GM15510 (cell line): ENCODE measurements around the gene ZNF398.
A peak's percentile ranks its signal among the peaks of the same experiment; 100 is the strongest.

Experiments used
- POLR2A ChIP-seq: IDR thresholded peaks from 3 replicates; pipeline ENCODE4 v1.6.1; 2011; ENCODE audit warnings: borderline replicate concordance; ENCODE audit not compliant: insufficient read length; ENCODE audit errors: extremely low read depth

ZNF398 gene

DNA sequence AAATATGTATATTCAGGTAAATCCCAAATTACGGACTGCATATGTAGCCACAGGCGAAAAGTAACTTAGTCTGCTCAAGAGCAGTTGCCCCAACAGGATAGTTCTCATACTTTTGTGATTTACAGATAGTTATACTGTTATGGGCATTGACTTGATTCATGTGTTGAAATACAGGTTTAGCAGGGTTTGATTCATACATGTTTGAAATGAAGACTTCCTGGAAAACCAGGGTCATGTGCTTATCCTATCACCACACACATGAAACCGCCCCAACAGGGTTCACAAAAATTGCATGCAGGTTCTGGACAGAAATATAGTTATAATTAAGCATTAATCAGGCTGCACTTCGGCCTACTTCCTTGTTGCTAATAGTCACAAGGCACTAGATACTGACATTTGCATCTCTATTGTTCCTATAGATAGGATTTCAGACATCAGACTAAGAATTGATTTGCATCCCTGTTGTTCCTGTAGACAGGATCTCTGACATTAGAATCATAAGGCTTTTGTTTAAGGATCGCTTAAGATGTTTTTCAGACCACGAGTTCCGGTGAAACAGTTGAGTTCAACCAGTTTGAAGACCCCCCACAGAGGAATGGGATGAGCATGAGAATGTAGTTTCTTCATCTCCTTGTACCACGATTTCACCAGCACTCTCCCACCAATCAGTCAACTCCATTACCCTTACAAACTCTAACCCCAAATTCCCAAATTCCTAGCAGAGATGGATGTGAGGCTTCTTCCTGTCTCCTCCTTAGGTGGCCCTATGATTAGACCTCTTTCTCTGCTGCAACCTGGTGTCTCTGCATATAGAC is 2.0 kb upstream of the ZNF398 start:
- TF ChIP-seq POLR2A: no peak

DNA sequence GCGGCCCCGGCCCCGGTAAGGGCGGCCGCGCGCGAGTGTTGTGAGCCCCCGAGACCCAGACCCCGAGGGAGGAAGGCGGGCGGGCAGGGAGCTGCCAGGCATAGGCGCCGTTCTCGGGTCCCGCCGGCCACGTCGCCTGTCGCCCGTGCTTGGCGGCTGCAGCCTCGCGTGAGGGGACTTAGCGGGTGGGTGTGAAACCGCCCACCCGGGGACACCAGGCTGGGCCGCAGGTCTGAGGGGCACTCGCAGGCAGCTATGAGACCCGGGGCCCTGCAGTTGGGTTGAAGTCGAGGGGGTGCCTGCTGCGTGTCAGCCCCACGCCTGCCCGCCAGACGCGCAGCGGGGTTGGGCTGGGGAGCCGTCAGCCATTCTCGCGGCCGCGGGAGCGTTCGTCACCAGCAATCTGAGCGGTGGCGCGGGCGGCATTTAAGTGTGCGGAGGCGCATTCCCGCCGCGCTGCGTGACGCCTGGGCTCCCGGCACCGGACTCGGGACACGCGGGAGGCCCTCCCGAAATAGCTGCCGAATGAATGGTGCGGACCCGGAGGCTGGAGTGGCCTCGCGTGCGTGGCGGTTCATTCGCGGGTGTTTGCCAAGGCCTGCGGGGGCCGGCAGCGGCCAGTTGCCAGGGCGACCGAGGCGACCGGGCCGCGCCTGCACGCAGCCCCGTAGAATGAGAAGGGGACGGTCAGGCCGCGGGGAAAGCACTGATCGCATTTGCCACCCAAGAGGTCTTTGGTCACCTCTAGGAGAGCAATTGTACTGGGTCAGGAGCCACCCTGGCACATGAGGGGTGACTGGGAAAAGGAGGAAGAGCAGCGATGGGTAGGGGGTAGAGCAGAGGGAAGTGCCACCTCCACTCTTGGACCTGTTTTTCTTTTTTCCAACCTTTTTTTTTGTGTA is 750 bp downstream of the ZNF398 start:
- peak; percentile 26 for TF ChIP-seq POLR2A

DNA sequence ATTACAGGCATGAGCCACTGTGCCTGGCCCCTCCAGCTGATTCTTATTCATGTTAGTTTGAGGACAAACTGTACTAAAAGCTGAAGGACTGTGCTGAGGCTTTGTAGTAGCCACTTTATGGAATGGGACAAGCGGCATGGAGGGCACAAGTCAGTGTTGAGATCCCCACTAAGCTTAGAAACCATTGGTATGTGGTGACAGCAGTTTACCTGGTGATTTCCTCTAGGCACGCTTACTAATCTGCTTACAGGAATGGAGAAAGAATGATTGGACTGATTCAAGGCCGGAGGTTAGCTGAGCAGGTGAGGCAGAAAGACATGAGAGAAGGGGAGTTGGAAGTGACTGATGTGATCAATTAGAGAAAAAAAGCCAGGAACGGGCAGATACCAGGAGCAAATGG is 3.7 kb downstream of the ZNF398 start:
- no peak for TF ChIP-seq POLR2A

DNA sequence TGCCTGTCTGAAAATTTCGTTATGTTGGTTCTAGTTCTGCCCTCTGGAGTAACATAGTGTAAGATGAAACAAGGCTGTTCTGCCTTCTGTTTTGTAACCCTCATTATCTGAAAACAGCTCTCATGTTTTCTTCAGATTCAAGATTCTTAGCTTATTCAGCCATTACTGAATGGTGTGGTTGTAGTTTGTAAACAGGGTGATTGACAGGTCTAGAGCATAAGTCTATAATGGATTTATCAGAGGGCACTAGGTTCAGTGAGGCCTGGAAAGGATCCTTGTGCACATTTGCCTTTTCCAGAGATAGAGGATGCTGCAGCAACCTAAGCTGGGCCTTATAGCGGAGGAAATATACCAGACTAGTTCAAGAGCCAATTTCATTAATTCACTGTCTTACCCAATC is 6.1 kb downstream of the ZNF398 start:
- TF ChIP-seq POLR2A: no peak

DNA sequence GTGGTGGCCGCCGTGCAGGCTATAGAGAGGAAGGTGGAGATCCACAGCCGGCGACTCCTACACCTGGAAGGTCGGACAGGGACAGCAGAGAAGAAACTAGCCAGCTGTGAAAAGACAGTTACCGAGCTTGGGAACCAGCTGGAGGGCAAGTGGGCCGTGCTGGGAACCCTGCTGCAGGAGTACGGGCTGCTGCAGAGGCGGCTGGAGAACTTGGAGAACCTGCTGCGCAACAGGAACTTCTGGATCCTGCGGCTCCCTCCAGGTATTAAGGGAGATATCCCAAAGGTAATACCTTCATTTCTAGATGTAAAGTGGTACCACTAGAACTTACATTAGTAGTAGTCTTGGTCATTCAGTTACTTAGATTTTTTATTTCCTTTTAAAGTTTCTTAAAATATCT is 6.8 kb downstream of the ZNF398 start:
- no peak for TF ChIP-seq POLR2A

DNA sequence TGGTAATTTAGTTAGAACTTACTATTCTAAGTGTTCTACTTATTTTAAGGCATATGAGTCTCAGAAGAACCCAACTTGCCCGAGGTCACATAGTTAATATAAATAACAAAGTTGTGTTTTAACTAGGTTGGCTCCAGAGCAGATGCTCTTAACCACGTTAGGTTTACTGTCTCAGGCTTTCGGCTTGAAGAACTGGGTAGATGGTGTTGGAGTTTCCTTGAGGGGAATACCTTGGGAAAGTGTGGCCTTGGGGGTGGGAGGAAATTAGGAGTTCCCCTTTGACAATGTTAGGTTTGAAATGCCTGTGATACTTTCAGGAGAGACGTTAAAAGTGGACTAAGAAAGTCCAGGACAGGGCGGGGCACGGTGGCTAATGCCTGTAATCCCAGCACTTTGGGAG is 9.6 kb downstream of the ZNF398 start:
- TF ChIP-seq POLR2A: no peak

DNA sequence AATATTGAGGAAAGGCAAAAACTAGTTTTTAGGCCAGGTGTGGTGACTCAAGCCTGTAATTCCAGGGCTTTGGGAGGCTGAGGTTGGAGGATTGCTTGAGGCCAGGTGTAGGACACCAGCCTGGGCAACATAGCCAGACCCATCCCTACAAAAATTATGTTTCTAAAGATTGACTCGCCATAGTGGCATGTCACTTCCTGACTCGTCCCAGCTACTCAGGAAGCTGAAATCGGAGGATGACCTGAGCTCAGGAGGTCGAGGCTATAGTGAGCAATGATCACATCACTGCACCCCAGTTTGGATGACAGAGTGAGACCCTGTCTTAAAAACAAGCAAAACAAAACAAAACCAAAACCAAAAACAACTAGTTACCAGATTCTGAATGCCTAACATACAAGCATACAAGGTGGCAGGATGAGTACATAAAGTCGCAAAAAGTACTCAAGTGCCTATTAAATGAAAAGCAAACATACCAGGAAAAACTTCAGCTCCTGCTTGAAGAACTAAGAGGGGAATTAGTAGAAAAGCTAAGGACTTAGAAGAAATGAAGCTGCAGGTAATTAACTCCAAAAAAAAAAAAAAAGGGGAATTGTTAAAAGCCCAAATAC is 14.1 kb downstream of the ZNF398 start:
- TF ChIP-seq POLR2A: no peak

DNA sequence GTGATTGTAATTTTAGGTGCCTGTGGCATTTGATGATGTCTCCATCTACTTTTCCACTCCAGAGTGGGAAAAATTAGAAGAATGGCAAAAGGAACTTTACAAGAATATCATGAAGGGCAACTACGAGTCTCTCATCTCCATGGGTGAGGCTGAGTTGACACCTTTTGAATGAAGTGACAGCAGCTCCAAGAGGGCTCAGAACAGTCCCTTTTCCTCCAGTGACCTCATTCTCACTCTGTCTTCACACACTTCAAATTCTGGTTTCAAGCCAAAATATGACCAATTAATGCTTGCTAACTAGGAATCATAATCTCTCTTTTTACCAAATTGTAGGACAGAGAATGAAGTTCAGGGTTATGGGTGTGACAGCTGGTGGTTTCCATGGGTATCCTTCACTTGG is 18.9 kb downstream of the ZNF398 start:
- no peak for TF ChIP-seq POLR2A

DNA sequence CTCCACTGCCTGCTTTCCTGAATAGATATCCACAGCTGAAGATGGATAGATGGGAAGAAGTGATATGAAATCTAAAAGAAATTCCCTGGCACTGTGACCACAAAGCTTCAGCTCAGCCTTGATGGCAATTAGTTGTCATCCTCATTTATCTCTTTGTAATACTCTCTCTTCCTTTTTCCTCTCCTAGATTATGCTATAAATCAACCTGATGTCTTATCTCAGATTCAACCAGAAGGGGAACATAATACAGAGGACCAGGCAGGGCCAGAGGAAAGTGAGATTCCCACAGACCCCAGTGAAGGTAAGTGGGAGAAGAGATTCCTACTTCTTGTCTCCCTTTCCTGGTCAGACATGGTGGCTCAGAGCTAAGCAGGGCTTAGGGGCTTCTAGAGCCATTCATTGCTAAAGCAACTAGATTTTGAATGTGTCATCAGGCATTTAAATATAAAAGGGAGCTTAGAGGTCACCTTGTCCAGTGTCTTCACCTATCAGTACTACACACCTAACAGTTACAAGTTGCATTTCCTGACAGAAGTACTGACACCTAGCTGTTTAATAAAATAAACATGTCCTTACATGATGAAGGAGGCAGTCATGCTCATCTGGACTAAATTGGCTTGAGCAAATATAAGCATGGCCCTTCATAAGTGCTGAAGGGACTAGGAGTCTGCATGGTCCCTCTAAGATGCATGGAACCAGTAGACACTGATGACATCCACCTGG is 19.5 kb downstream of the ZNF398 start:
- no peak for TF ChIP-seq POLR2A

DNA sequence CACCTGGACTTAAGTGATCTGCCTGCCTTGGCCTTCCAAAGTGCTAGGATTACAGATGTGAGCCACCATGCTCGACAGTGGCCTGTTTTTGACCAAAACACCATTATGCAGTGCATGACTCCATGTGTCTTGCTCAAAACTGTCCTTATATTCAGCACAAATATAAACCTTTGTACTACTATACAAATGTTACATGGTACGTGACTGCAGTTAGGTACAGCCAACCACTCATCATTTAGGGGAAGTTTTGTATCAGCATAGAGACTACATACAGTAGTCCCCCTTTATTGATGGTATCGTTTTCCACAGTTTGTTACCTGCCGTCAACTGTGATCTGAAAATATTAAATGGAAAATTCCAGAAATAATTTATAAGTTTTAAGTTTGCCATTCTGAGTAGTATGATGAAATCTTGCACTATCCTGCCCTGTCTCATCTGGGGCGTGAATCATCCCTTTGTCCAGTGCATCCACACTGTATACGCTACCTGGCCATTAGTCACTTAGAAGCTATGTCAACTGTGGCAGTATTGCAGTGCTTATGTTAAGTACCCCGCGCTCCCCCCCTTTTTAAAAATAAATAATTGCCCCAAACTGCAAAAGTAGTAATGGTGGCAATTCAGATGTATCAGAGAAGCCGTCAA is 24.8 kb downstream of the ZNF398 start:
- no peak for TF ChIP-seq POLR2A

DNA sequence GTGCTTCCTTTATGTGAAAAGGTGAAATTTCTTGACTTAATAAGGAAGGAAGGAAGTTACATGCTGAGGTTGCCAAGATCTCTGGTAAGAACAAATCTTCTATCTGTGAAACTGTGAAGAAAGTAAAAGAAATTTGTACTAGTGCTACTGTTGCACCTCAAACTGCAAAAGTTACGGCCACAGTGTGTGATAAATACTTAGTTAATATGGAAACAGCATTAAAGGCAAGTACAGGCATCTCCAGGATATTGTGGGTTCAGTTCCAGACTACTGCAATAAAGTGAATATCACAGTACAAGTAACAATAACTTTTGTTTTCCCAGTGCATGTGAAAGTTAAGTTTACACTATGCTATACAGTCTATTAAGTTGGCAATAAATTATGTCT is 25.3 kb downstream of the ZNF398 start:
- no peak for TF ChIP-seq POLR2A

DNA sequence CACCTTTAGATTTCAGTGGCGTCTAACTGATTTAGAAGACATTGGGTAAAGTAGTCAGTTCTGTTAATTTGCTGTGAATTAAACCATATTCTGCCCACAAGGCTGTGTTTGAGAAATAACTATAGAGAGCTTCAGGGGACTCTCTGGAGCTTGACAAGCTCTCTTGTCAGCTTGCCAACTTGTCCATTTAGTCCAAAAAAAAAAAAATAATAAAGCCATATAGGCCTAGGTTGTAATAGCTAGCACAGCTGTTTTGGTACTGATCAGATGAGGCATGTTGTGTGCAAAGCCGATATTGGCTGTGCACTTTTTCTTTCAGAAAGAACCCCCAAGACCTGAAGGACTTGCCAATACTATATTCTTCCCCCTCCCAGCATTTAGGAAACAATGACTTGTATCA is 27.9 kb downstream of the ZNF398 start:
- TF ChIP-seq POLR2A: no peak

DNA sequence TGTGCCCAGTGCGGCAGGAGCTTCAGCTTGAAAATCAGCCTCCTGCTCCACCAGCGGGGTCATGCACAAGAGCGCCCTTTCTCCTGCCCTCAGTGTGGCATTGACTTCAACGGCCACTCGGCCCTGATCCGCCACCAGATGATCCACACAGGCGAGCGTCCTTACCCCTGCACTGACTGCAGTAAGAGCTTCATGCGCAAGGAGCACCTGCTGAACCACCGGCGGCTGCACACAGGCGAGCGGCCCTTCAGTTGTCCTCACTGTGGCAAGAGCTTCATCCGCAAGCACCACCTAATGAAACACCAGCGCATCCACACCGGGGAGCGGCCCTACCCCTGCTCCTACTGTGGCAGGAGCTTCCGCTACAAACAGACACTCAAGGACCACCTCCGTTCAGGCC is 32.0 kb downstream of the ZNF398 start:
- TF ChIP-seq POLR2A: no peak

DNA sequence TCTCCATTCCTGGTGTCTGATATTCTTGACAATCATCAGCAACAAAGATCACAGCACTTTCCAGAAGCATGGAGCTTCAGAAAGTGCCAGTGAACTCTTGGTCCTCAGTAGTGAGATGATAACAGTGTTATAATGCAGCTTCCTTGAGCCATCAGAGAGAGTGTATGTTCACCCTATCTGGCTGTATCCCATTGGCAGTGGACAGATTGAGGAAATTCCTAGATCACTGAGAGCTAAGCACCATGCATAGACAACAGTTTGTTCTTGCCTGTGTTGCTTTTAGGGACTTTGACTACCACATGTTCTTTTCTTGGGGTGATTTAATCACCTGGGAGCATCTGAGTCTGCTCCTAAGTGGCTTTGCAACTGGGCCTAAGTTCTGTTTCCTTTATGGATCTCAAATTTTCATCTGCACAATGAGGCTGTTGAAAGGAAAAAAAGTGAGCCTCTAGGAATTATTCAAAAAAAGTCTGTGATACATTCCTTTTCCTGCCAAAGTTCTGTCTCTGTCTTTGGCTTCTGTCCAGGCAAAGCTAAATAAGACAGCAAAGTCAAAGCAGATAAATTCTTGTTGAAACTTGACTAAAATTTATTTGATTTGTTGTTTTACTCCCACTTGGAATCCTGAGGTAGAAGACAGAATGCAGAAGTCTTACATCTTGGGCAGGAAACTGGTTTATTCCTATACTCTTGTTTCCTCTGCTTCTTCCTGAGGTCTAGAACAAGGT is 33.6 kb downstream of the ZNF398 start:
- TF ChIP-seq POLR2A: no peak
